ENCODE data around the gene GAB2.
"Not testable (repeated sequence)": the region's sequence is repeated elsewhere in the genome, so short reads cannot be mapped to it uniquely, and the experiment has no call there.

The GAB2 gene

GRCh38 chr11:78177216-78177615 lies 240.4 kb downstream of the GAB2 start:
- no peaks in the 10 kb centered on the region for H3K27me3 ChIP-seq (ENCODE audit: control insufficient read depth, insufficient read depth, low read length)
- no peaks in the 10 kb centered on the region for H3K4me1 ChIP-seq (ENCODE audit: control insufficient read depth, insufficient read depth, low read length)
- no peak overlapping the region for H3K9ac ChIP-seq (ENCODE audit: low read length)
- H3K36me3 ChIP-seq (ENCODE audit: control insufficient read depth, insufficient read depth, low read length): peaks cover 7% of the 10 kb centered on the region
- no peak overlapping the region for H3K4me3 ChIP-seq (ENCODE audit: low read length)
- no peaks in the 10 kb centered on the region for H3K9me3 ChIP-seq (ENCODE audit: control insufficient read depth, low read length)

- H3K36me3 ChIP-seq (ENCODE audit: control insufficient read depth, insufficient read depth, low read length): peaks cover 7% of the 10 kb centered on the region
Observed at GRCh38 chr11:78176605-78177141, 240.9 kb downstream of the GAB2 start.

GRCh38 chr11:78175862-78176261 lies 241.8 kb downstream of the GAB2 start:
- not testable (repeated sequence) for H3K4me1 ChIP-seq (ENCODE audit: control insufficient read depth, insufficient read depth, low read length); H3K9ac ChIP-seq (ENCODE audit: low read length); H3K4me3 ChIP-seq (ENCODE audit: low read length); H3K36me3 ChIP-seq (ENCODE audit: control insufficient read depth, insufficient read depth, low read length); H3K9me3 ChIP-seq (ENCODE audit: control insufficient read depth, low read length); H3K27me3 ChIP-seq (ENCODE audit: control insufficient read depth, insufficient read depth, low read length)

More at GRCh38 chr11:78176605-78177141, 240.9 kb downstream of the GAB2 start:
- H3K4me1 ChIP-seq (ENCODE audit: control insufficient read depth, insufficient read depth, low read length): no peaks in the 10 kb centered on the region
- no peaks in the 10 kb centered on the region for H3K27me3 ChIP-seq (ENCODE audit: control insufficient read depth, insufficient read depth, low read length)
- H3K4me3 ChIP-seq (ENCODE audit: low read length): no peak overlapping the region
- H3K9ac ChIP-seq (ENCODE audit: low read length): no peak overlapping the region
- no peaks in the 10 kb centered on the region for H3K9me3 ChIP-seq (ENCODE audit: control insufficient read depth, low read length)

GRCh38 chr11:78171951-78172350 lies 245.7 kb downstream of the GAB2 start:
- H3K9me3 ChIP-seq (ENCODE audit: control insufficient read depth, low read length): no peaks in the 10 kb centered on the region
- peaks cover 7% of the 10 kb centered on the region for H3K36me3 ChIP-seq (ENCODE audit: control insufficient read depth, insufficient read depth, low read length)
- H3K4me3 ChIP-seq (ENCODE audit: low read length): no peak overlapping the region
- no peaks in the 10 kb centered on the region for H3K27me3 ChIP-seq (ENCODE audit: control insufficient read depth, insufficient read depth, low read length)
- no peak overlapping the region for H3K9ac ChIP-seq (ENCODE audit: low read length)
- peaks cover 12% of the 10 kb centered on the region for H3K4me1 ChIP-seq (ENCODE audit: control insufficient read depth, insufficient read depth, low read length)

- H3K4me1 ChIP-seq (ENCODE audit: control insufficient read depth, insufficient read depth, low read length): peaks cover 12% of the 10 kb centered on the region
- no peaks in the 10 kb centered on the region for H3K9me3 ChIP-seq (ENCODE audit: control insufficient read depth, low read length)
- H3K9ac ChIP-seq (ENCODE audit: low read length): no peak overlapping the region
- H3K36me3 ChIP-seq (ENCODE audit: control insufficient read depth, insufficient read depth, low read length): peaks cover 7% of the 10 kb centered on the region
- no peaks in the 10 kb centered on the region for H3K27me3 ChIP-seq (ENCODE audit: control insufficient read depth, insufficient read depth, low read length)
- no peak overlapping the region for H3K4me3 ChIP-seq (ENCODE audit: low read length)
Observed at GRCh38 chr11:78170874-78171549, 246.6 kb downstream of the GAB2 start.

- H3K4me3 ChIP-seq (ENCODE audit: low read length): no peak overlapping the region
- H3K9ac ChIP-seq (ENCODE audit: low read length): no peak overlapping the region
- peaks cover 12% of the 10 kb centered on the region for H3K4me1 ChIP-seq (ENCODE audit: control insufficient read depth, insufficient read depth, low read length)
- no peaks in the 10 kb centered on the region for H3K27me3 ChIP-seq (ENCODE audit: control insufficient read depth, insufficient read depth, low read length)
- H3K9me3 ChIP-seq (ENCODE audit: control insufficient read depth, low read length): no peaks in the 10 kb centered on the region
- peaks cover 7% of the 10 kb centered on the region for H3K36me3 ChIP-seq (ENCODE audit: control insufficient read depth, insufficient read depth, low read length)
Observed at GRCh38 chr11:78170413-78170812, 247.2 kb downstream of the GAB2 start.

- no peak overlapping the region for H3K4me3 ChIP-seq (ENCODE audit: low read length)
- peaks cover 7% of the 10 kb centered on the region for H3K36me3 ChIP-seq (ENCODE audit: control insufficient read depth, insufficient read depth, low read length)
- no peaks in the 10 kb centered on the region for H3K27me3 ChIP-seq (ENCODE audit: control insufficient read depth, insufficient read depth, low read length)
- no peaks in the 10 kb centered on the region for H3K9me3 ChIP-seq (ENCODE audit: control insufficient read depth, low read length)
- H3K4me1 ChIP-seq (ENCODE audit: control insufficient read depth, insufficient read depth, low read length): peaks cover 12% of the 10 kb centered on the region
- no peak overlapping the region for H3K9ac ChIP-seq (ENCODE audit: low read length)
Observed at GRCh38 chr11:78168539-78169477, 248.8 kb downstream of the GAB2 start.

GRCh38 chr11:78166855-78167469 lies 250.7 kb downstream of the GAB2 start:
- no peak overlapping the region for H3K9ac ChIP-seq (ENCODE audit: low read length)
- H3K27me3 ChIP-seq (ENCODE audit: control insufficient read depth, insufficient read depth, low read length): no peaks in the 10 kb centered on the region
- H3K4me1 ChIP-seq (ENCODE audit: control insufficient read depth, insufficient read depth, low read length): peaks cover 12% of the 10 kb centered on the region
- no peaks in the 10 kb centered on the region for H3K36me3 ChIP-seq (ENCODE audit: control insufficient read depth, insufficient read depth, low read length)
- H3K4me3 ChIP-seq (ENCODE audit: low read length): no peak overlapping the region
- H3K9me3 ChIP-seq (ENCODE audit: control insufficient read depth, low read length): no peaks in the 10 kb centered on the region
